Left ventricle myocardium inferior (tissue), 1 donor: Measurements from ENCODE around the gene DOCK10. TPM values are rescaled to one million over a fixed set of nuclear protein-coding genes. Genes with fewer than 3 reads are reported as not detected.

Experiments used
- DNase-seq: peaks from one replicate; pipeline ENCODE4 v3.0.0-alpha.2; 2020
- H3K27ac ChIP-seq: fragments of 200-600 bp; replicated peaks from 2 replicates; pipeline ENCODE4 v1.8.0; 2021
- H3K27me3 ChIP-seq: fragments of 200-600 bp; 2 replicates; pipeline ENCODE4 v1.8.0; 2021; ENCODE audit warnings: low read depth
- H3K36me3 ChIP-seq: fragments of 200-600 bp; 2 replicates; pipeline ENCODE4 v1.8.0; 2021
- H3K4me1 ChIP-seq: fragments of 200-600 bp; 2 replicates; pipeline ENCODE4 v1.8.0; 2021
- H3K4me3 ChIP-seq: fragments of 200-600 bp; 2 replicates; pipeline ENCODE4 v1.8.0; 2021; ENCODE audit warnings: mild to moderate bottlenecking, moderate library complexity
- H3K9me3 ChIP-seq: fragments of 200-600 bp; replicated peaks from 2 replicates; pipeline ENCODE4 v1.8.0; 2021
- CTCF ChIP-seq: fragments of 200-600 bp; IDR thresholded peaks from 2 replicates; pipeline ENCODE4 v1.8.0; 2021; ENCODE audit warnings: antibody characterized with exemption, mild to moderate bottlenecking, borderline replicate concordance
- intact Hi-C: fragments of 100-400 bp; cut with micrococcal nuclease; formaldehyde crosslinking; loops from one replicate; pipeline ENCODE4 v1.11.0; 2022
- total RNA-seq: library from RNA; stranded (reverse); fragmentation: NEBNext Ultra II Directional; extraction: Animal tissue kit (Norgen Biotek cat#: 25700); gene quantifications from one replicate; pipeline ENCODE4 v1.2.1, GENCODE V29; 2021
- donor health status: DM: no; HTN: yes; CAD: no; lungs with severe emphysema.

The DOCK10 gene
- total RNA-seq, 1 donor from 2014 or later: 1.6 TPM

GRCh38 chr2:224938651-224939182 is 103.6 kb downstream of the DOCK10 start:
- DNase-seq: no peak
- intact Hi-C loops: no loop called here
- Histone ChIP-seq H3K9me3 (no peaks in the 10 kb centered on the region), H3K27me3 (no peaks in the 10 kb centered on the region), H3K27ac (peak overlapping the region; percentile 3), H3K4me1 (peaks cover 5% of the 10 kb centered on the region), H3K4me3 (no peak overlapping the region), H3K36me3 (no peaks in the 10 kb centered on the region)
- TF ChIP-seq CTCF: no peak

- Histone ChIP-seq H3K27ac (peak overlapping the region; percentile 3), H3K9me3 (no peaks in the 10 kb centered on the region), H3K4me1 (peaks cover 5% of the 10 kb centered on the region), H3K36me3 (no peaks in the 10 kb centered on the region), H3K4me3 (no peak overlapping the region), H3K27me3 (no peaks in the 10 kb centered on the region)
- DNase-seq: no peak
- no peak for TF ChIP-seq CTCF
- intact Hi-C loops: no loop called here
Measured at GRCh38 chr2:224937887-224938286, 104.4 kb downstream of the DOCK10 start.

- Histone ChIP-seq H3K27me3 (no peaks in the 10 kb centered on the region), H3K4me3 (no peak overlapping the region), H3K36me3 (no peaks in the 10 kb centered on the region), H3K4me1 (peaks cover 5% of the 10 kb centered on the region), H3K9me3 (no peaks in the 10 kb centered on the region), H3K27ac (no peak overlapping the region)
- no peak for DNase-seq
- TF ChIP-seq CTCF: no peak
- intact Hi-C loops: no loop called here
Measured at GRCh38 chr2:224934526-224935188, 107.6 kb downstream of the DOCK10 start.

GRCh38 chr2:224933431-224933830 is 108.8 kb downstream of the DOCK10 start:
- no peak for DNase-seq
- Histone ChIP-seq H3K36me3 (no peaks in the 10 kb centered on the region), H3K4me3 (no peak overlapping the region), H3K9me3 (no peaks in the 10 kb centered on the region), H3K4me1 (peaks cover 5% of the 10 kb centered on the region), H3K27ac (no peak overlapping the region), H3K27me3 (no peaks in the 10 kb centered on the region)
- intact Hi-C loops: no loop called here
- TF ChIP-seq CTCF: no peak

- TF ChIP-seq CTCF: no peak
- H3K27ac ChIP-seq: no peak overlapping the region
- H3K27me3 ChIP-seq: no peaks in the 10 kb centered on the region
- intact Hi-C loops: no loop called here
- DNase-seq: no peak
- H3K4me1 ChIP-seq: peaks cover 5% of the 10 kb centered on the region
- no peaks in the 10 kb centered on the region for H3K9me3 ChIP-seq
- no peak overlapping the region for H3K4me3 ChIP-seq
- no peaks in the 10 kb centered on the region for H3K36me3 ChIP-seq
Measured at GRCh38 chr2:224932522-224932921, 109.7 kb downstream of the DOCK10 start.
